ENCODE results near the gene TAGLN3.
A peak's percentile ranks its signal among the peaks of the same experiment; 100 is the strongest.

TAGLN3 gene

GRCh38 chr3:111998636-111999483 is at the start of gene TAGLN3:
TAGLN3 (plus strand) TSS chr3:111998922; CDS start chr3:111999423, 501 bp downstream.
- no peak for DNase-seq

- no peak for DNase-seq
Observed at GRCh38 chr3:111949712-111950111, 49.0 kb upstream of the TAGLN3 start.

- DNase-seq: no peak
Observed at GRCh38 chr3:111951032-111951431, 47.7 kb upstream of the TAGLN3 start.

- no peak for DNase-seq
Observed at GRCh38 chr3:111952086-111952485, 46.6 kb upstream of the TAGLN3 start.

GRCh38 chr3:111952866-111953450 is 45.8 kb upstream of the TAGLN3 start:
- no peak for DNase-seq

- no peak for DNase-seq
Observed at GRCh38 chr3:111954228-111954990, 44.3 kb upstream of the TAGLN3 start.

- no peak for DNase-seq
Observed at GRCh38 chr3:111955876-111956275, 42.8 kb upstream of the TAGLN3 start.

GRCh38 chr3:111956449-111956848 is 42.3 kb upstream of the TAGLN3 start:
- no peak for DNase-seq

- no peak for DNase-seq
Observed at GRCh38 chr3:111956995-111957734, 41.6 kb upstream of the TAGLN3 start.

- DNase-seq: no peak
Observed at GRCh38 chr3:111961461-111962164, 37.1 kb upstream of the TAGLN3 start.

- no peak for DNase-seq
Observed at GRCh38 chr3:111963424-111963823, 35.3 kb upstream of the TAGLN3 start.

GRCh38 chr3:111965484-111965883 is 33.2 kb upstream of the TAGLN3 start:
- no peak for DNase-seq

- no peak for DNase-seq
Observed at GRCh38 chr3:111967068-111967467, 31.7 kb upstream of the TAGLN3 start.

GRCh38 chr3:111967651-111968274 is 31.0 kb upstream of the TAGLN3 start:
- DNase-seq: peak; percentile 74

GRCh38 chr3:111968319-111969054 is 30.2 kb upstream of the TAGLN3 start:
- DNase-seq: no peak

GRCh38 chr3:111970376-111970775 is 28.3 kb upstream of the TAGLN3 start:
- no peak for DNase-seq

- no peak for DNase-seq
Observed at GRCh38 chr3:111971533-111972130, 27.1 kb upstream of the TAGLN3 start.

- no peak for DNase-seq
Observed at GRCh38 chr3:111972891-111973290, 25.8 kb upstream of the TAGLN3 start.

- DNase-seq: no peak
Observed at GRCh38 chr3:111975131-111975530, 23.6 kb upstream of the TAGLN3 start.

- DNase-seq: no peak
Observed at GRCh38 chr3:111976254-111976653, 22.5 kb upstream of the TAGLN3 start.
